Measurements from ENCODE around the gene GRID1.

DNA sequence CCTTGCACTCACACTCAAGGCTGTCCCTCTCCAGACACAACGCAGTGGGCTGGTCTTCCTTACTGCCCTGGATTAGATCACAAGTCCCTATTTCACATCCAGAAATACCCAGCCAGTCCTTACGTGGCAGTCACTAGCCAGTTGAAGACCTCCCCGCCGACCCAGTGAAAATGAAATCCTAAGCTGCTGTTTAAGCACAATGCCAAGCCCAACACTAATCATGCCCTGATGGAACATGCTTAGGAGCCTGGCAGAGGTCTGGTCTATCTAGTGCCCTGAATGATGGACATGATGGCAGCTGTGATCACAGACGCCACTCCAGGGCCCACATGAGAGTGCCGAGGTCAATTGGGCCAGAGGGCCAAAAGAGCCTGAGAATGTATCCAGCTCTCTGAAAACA lies 389.0 kb downstream of the GRID1 start:
- TF ChIP-seq GATA3 (IDR thresholded peaks at IDR 0.05; ENCODE audit: low read depth, low read length) (no peak), GATA2 (IDR thresholded peaks at IDR 0.05; ENCODE audit: low read depth, low read length) (no peak)

All from SH-SY5Y (cell line).